Measurements from ENCODE around the gene IGLL5.

The IGLL5 gene

GRCh38 chr22:22906907-22907550 lies 19.4 kb downstream of the IGLL5 start:
- ChIA-PET CTCF (no interaction called here), POLR2A (no interaction called here)
- DNase-seq (ENCODE audit: low read depth, low spot score) = no peak
- no peak overlapping the region for H3K4me3 ChIP-seq (ENCODE audit: low read depth, low read length)
- TF ChIP-seq CTCF (IDR thresholded peaks at IDR 0.05; ENCODE audit: insufficient read depth, low read length, missing control alignments) = no peak

GRCh38 chr22:22907551-22908494 lies 20.2 kb downstream of the IGLL5 start:
- no peak for TF ChIP-seq CTCF (IDR thresholded peaks at IDR 0.05; ENCODE audit: insufficient read depth, low read length, missing control alignments)
- CTCF ChIA-PET = no interaction called here
- POLR2A ChIA-PET = no interaction called here
- H3K4me3 ChIP-seq (ENCODE audit: low read depth, low read length) = no peak overlapping the region
- DNase-seq (ENCODE audit: low read depth, low spot score) = no peak

- TF ChIP-seq CTCF (IDR thresholded peaks at IDR 0.05; ENCODE audit: insufficient read depth, low read length, missing control alignments) = no peak
- CTCF ChIA-PET = no interaction called here
- DNase-seq (ENCODE audit: low read depth, low spot score) = no peak
- POLR2A ChIA-PET = no interaction called here
- no peak overlapping the region for H3K4me3 ChIP-seq (ENCODE audit: low read depth, low read length)
Observed at GRCh38 chr22:22908495-22908861, 20.9 kb downstream of the IGLL5 start.

- DNase-seq (ENCODE audit: low read depth, low spot score) = no peak
- H3K4me3 ChIP-seq (ENCODE audit: low read depth, low read length) = no peak overlapping the region
- TF ChIP-seq CTCF (IDR thresholded peaks at IDR 0.05; ENCODE audit: insufficient read depth, low read length, missing control alignments) = no peak
- ChIA-PET POLR2A (no interaction called here), CTCF (no interaction called here)
Observed at GRCh38 chr22:22908941-22909604, 21.5 kb downstream of the IGLL5 start.

- ChIA-PET CTCF (interaction anchor here (1.0 kb wide), 2 partner anchors 33 to 50 kb away, joined by 3 read pairs; no protein-coding TSS in a partner anchor), POLR2A (no interaction called here)
- no peak overlapping the region for H3K4me3 ChIP-seq (ENCODE audit: low read depth, low read length)
- no peak for DNase-seq (ENCODE audit: low read depth, low spot score)
- TF ChIP-seq CTCF (IDR thresholded peaks at IDR 0.05; ENCODE audit: insufficient read depth, low read length, missing control alignments) = no peak
Observed at GRCh38 chr22:22909605-22910271, 22.1 kb downstream of the IGLL5 start.

Measured in AG04449 (cell line).